Hippocampal formation (tissue), 2 donors: Measurements from ENCODE around the gene CDK19.
"Not testable (repeated sequence)": the region's sequence is repeated elsewhere in the genome, so short reads cannot be mapped to it uniquely, and the experiment has no call there.

Experiments used
- DNase-seq, 2 donors: peaks; one replicate each; lab custom pipeline; 2025; lab: John Stamatoyannopoulos, UW

The CDK19 gene

DNA sequence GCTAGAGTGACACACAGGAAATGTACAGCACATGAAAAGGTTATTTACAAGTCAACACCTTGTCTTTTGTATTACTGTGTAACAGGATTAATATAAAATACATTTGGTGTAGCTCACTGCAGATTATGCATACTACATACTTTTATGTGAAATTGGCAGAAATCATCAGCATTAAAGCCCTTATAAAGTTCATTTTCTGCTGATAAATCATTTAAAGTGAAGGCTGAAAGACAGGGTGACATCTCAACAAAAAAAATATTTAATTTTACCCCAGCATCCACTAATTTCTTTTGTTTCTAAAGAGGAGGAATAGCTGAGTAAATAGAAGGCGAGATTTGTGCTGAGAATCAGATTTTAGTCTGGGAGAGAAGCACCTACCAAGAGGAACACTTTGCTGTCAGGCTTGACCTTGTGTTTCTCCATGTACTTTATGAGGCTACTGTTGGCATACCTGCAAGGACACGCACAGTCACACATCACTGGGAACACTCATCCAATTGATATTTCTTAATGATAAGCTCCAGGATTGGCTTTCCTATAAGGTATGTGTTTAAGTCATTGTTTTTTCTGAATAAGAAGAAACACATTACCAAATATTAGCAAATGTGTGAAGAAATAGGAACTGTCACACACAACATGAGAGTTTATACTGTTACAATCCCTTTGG, 192.2 kb downstream of the CDK19 start:
- no peak for DNase-seq

DNA sequence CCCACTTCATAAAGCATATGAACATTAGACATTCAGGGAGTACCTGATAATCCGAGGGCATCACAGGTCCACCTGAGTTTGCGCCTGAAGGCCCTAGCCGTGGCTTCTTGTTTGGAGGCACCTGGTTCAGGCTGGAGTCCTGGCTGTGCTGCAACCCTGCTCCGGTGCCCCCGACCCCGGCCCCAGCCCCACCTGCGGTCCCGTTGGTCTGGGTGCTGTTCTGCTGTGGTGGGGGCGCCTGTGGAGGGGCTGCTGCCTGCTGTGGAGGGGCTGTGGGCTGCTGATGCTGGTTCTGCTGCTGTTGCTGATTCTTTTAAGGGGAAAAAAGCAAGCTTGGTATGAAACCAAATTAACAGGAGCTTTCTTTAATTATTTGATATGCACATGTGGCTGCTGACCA, 194.2 kb downstream of the CDK19 start:
- no peak for DNase-seq

DNA sequence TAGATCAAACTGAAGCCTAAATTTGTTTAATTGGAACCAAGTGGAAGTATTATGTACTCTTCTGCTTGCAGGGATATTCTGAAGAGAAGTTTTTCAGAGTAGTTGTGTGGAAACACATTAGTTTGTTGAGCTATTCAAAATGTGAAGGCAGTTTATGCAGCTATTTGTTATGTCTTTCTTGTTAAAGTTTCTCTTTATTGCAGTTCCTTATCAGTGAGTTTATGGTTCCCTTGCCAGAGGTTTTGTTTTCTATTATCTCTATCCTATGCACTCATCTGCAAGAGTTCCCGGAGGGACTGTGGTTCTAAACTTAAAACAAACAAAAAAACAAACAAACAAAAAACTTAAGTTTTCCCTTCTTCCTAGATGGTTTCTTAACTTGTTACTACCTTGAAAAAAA, 195.2 kb downstream of the CDK19 start:
- no peak for DNase-seq

DNA sequence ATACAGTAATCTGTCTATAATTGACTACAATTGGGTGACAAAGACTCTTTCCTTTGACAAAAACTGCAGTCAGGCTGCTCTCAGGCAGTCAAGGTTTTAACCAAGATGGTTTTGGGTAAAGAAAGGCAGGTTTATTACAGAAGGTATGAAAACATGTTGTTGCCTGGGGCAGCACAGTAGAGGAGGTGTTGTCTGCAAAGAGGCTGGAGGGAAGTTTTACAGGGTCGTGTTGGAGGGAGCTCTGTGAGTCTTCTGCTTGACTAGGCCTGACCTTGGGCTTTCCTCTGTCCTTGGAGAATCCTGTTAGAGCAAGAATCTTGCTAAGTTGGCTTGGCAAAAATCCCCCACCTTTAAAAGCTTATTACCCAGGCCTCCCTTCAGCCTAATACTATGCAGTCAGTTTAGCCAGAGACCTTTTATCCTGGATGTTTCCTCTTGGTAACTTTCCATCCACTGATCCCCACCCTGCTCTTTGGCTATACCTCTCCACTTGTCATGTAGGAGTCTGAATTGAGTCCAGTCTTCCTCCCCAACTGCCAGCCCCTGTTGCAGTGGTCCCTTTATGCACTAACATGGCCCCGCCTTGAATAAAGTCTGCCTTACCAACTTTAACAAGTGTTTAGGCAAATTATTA, 195.9 kb downstream of the CDK19 start:
- no peak for DNase-seq

DNA sequence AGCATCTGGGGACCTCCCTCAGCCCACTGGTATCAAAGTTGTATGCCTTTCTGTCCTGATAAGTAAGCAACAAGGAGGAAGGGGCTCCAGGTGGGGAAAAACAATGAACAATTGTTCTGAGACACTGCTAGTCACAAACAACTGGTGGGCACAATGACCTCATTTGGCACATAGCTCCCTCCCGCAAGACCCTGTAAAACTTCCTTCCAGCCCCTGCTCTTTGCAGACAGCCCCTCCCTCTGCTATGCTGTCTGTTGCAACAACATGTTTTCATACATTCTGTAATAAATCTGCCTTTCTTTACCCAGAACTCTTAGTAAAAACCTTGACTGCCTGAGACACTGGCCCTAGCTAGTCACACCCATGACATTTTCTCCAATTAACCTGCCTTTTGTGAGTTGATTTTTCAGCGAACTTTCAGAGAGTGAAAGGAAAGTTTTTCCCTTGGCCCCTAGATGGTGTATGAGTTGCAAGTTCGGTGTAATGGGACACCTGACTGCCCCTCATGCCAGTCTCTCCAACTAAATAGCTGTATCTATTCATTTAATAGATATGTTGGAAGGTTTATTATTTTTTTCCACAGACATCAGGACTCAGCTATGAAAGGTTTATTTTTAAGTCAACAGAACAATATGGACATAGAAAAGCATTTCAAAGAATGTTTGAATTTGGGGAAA, 196.5 kb downstream of the CDK19 start:
- DNase-seq = no peak

DNA sequence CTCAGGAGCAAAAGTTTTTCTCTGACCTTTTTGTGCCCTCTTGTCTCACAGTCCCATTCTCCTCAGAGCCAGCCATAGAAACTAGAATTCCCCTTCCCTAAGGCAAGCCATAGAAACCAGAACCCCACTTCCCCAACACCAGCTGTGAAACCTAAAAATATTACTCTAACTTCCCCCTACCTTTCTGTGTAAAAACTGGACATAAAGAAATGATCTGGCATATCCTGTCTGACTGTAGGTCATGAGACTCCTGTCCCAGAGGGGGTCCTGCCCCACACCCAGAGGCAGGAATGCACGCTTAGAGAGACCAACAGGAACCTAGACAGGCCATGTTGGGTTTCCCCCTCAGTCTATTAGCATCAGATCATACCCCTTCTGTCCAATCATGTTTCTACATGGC, 198.2 kb downstream of the CDK19 start:
- DNase-seq = no peak

DNA sequence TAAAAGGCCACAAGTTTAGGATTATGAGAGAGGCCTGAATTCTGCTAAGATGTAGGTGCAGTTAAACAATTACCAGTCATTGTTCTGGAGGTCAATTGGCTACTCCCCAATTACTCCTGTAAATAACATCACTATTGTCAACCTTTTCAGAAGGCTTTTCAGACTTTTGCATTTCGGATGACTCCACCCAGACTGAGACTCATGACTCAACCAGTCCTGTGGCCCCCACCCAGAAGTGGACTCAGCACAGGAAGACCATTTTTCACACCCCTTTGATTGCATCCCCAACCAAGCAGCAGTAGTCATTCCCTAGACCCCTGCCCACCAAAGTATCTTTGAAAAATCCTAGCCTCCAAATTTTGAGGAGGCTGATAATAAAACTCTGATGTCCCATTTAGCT, 199.5 kb downstream of the CDK19 start:
- no peak for DNase-seq

DNA sequence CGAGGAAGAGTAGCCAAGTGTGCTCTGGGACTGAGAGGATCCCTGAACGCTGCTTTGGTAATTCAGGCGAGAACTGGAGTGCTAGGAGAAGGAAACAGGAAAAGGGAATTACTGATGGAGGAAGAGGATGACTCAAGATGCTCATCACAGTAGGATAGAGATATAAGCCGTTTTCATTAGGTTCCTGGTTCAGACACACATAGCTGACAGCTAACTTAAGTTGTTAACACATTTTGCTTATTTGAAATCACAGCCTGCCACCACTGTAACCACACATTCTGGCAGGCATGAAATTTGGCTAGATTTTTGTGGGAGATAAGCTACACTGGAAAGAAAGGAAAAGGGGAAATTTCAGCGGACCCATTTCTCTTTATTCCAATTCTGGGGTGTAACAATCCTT, 200.7 kb downstream of the CDK19 start:
- no peak for DNase-seq

DNA sequence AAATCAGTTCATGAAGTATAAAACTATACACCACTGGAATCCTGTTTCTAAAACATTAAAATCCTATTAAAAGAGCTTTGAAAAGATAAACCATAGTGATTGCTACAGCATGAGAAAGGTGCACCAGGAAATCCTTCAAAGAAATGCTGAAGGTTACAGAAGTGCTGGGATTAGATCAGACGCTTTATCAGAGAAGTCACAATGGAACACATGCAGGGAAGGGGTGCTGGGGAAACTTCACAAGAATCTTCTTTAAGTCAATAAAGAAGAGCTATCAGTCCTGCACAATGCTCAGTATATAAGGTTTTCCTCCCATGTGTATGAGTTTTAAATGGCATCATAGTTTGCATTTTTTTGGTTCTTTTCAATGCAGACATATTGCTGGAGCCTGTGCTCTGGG, 201.2 kb downstream of the CDK19 start:
- no peak for DNase-seq

DNA sequence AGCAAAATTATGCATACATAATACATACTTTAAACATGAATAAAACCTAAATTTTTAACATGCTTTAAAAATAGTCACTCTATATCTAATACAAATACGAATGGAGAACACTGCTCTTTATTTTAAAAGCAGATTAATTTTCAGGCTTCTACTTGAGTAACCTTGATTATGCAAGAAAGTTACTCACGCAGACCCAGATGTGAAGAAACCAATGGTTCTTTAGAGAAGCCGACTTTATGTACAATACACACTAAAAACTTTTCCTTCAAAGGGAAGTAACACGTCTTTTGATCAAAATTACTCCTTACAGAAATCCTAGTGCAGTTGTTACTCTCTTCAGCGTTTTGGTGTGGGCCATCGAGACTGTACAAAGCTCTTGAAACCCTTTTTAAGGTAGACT, 201.9 kb downstream of the CDK19 start:
- no peak for DNase-seq

DNA sequence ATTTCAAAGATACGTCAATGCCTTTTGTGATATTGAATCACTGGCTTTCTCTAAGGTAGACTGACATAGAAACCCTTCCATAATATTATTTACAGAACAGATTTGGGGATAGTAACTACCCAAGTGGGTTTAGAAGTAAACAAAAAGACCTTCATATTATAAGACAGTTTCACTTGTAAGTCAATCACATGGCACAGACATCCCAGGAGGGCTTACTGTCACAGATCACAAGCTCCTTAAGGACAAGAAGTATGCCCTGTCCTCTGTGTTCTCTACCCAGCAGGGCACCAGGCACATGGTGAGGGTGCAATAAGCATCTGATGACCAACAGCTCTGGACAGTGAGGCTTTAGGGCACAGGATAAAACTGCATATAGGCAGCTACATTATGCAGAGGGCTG, 203.0 kb downstream of the CDK19 start:
- DNase-seq = no peak

DNA sequence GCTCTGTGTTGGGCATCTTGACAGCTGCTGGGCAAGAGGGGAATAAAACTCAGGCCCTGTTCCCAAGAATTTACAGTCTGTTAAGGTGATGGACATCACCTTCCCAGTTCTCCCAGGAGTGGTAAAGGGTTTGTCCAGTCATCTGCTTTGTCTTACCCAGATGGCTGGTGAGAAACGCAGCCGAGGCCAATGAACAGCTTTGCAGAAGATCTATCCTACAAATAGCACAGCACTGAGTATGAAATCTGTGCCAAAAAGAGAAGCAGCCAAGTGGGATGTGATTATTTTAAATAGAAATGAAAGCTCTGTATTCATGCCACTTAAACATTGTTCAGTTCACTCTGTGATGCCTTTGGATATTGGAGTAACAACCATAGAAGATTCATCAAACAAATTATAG, 206.2 kb downstream of the CDK19 start:
- peak; percentile 27 to 80 for DNase-seq

DNA sequence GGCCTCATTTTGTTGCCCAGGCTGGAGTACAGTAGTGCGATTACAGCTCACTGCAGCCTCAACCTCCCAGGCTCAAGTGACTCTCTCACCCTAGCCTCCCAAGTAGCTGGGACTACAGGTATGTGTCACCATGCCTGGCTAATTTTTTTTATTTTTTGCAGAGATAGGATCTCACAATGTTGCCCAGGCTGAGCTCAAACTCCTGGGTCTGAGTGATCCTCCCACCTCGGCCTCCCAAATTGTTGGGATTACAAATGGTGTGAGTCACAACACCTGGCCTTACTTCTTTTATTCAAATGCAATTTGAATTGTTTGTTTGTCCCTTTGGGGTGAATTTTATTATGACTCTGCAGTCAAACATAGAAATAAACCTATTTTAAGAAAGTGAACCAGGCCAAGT, 207.1 kb downstream of the CDK19 start:
- DNase-seq = no peak

DNA sequence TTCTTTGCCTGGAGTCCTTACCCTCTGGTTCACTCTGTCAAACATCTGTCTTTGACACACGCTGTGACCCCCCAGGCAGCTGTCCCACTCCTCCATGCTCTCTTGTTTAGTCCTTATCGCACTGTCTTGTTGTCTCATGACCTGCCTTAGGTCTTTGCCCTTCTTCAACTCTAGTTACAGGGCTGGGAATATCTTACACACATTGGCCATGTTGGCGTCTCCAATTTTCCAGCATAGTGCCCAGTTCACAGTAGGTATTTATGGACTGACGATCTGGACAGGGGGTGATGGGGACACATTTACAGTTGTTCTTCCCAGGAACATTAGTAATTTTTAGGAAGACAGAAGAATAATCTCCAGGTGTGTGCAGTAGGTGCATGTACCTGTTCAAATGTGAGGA, 209.1 kb downstream of the CDK19 start:
- DNase-seq = no peak

DNA sequence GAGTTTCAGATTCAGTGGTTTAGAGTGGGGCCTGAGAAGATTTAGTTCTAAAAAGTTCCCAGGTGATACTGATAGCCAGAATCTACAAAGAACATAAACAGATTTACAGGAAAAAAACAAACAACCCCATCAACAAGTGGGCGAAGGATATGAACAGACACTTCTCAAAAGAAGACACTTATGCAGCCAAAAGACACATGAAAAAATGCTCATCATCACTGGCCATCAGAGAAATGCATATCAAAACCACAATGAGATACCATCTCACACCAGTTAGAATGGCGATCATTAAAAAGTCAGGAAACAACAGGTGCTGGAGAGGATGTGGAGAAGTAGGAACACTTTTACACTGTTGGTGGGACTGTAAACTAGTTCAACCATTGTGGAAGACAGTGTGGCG, 214.6 kb downstream of the CDK19 start:
- not testable (repeated sequence) for DNase-seq

DNA sequence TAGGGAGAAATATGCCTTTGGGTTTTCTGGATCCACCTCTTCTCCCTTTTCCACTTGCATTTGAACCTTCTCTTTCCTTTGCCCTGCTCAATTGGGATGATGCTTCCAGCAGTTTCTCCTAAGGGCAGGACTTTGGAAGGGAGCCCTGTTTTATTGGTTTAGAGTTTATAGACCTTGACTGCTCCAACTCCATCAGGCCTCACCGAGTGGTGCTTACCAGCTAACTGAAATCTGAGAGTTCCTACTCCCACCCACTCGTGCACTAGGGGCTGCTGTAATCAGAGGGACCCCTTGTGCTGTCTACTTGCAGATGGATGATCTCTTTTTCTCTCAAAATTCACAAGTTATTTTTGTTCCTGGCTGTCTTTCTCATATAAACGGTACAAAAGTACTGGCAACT, 217.5 kb downstream of the CDK19 start:
- DNase-seq = no peak

DNA sequence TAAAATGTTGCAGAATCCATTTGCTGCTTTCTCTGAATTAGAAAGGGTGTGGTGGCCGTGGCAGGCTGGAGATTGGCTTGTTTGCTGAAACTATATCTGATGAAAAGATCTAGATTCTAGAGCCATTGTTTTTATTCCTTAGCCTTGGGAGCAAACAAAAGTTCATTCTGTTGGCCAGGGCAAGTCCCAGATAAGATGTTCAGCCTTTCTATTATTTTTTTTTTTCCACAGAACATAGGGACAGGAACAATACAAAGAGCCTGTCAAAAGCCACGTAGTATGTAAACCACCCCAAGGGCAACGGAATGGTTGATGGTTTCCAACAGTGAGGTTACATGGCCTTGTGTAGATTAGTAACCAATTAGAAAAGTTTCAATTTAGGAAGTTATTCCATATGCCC, 218.9 kb downstream of the CDK19 start:
- DNase-seq = no peak

DNA sequence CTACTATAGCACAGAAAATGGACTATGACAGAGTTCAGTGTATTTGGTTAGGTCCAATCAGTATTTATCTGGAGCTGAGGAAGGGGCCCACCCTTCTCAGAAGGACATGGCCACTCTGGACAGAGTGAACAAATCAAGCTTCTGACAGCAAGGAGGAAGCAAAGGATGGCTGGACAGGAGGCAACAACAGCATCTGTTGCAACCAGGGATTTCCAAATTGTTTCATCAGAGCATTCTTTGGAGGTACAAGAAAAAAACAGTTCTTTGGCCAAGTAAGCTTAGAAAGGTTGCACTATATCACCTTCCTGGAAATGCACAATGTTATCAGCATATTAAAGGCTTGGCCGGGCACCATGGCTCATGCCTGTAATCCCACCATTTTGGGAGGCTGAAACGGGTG, 220.2 kb downstream of the CDK19 start:
- no peak for DNase-seq

DNA sequence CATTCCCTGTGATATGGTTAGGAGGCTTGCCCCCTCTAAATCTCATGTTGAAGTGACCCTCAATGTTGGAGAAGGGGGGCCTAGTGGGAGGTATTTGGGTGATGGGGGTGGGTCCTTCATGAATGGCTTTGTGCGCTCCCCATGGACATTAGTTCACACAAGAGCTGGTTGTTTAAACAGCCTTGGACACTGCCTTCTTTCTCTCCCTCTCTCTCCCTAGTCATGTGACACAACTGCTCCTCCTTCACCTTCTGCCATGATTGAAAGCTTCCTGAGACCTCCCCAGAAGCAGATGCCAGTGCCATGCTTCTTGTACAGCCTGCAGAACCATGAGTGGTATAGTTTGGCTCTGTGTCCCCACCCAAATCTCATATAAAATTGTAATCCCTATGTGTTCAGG, 221.6 kb downstream of the CDK19 start:
- no peak for DNase-seq

DNA sequence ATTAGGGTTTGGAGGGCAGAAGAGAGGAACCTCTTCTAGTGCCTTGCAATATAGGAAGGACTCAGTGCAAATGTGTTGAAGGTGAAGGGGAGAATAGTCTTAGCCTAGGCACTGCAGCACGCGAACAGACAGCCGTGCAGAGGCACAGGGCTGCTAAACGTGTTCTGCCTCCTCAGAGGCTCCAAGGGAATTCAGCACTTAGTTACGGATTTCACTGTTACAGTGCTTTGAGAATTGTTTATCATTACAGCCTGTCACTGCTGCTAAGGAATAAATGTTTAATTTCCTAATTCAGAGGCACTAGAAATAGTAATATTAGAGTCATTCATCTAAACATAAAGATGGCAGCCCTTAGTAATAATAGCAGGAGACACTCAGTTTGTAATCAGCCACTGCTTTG, 222.5 kb downstream of the CDK19 start:
- DNase-seq = no peak

DNA sequence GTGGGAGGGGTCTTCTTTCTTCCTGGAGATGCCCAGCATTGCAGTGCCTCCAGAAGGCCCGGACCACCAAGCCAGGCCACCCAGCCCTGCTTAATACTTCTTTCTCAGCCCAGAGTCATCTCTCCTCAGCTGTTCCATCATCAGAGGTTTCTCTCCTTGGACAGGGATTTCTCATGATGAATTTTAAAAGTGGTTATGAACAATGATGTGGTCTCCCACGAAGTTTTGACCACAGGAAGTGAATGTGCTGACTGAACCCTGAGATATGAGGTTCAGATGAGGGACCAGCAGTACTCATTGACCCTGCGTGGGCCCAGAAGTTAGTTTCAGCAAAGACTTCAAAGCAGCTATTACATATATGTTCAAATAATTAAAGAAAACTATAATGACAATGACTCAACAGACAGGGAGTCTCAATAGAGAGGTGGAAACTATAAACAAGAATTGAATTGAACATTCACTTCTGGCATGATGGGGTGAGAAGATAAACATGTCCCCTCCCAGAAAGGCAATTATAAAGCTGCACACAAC, 224.4 kb downstream of the CDK19 start:
- DNase-seq = no peak

DNA sequence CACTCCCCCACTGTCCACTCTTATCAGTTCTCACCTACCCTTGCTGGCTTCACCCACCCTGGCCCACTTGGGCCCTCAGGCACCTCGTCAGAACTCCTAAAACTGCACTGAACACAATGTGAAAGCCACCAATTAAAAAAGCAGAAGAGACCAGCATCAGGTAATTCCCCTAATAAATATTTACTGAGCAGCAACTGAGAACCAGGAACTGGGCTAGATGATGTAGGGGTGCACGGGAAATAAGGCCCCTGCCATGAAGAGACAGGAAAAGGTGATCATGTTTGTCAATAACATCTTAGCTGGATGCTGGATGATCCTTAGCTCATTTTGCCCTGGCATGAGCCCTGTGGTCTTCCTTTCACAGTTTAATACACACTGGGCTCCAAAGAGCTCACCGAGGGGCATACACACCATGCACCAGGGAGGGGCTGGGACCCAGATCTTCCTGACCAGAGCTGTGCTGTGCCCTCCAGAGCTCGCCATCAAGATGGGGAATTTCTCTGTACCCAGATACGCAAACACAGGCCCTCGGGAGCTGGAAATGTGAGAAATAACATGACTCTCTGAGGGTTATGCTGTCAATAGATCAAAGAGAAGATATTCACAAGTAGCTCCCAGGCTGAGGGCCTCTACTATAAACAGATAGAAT, 225.3 kb downstream of the CDK19 start:
- DNase-seq = no peak

DNA sequence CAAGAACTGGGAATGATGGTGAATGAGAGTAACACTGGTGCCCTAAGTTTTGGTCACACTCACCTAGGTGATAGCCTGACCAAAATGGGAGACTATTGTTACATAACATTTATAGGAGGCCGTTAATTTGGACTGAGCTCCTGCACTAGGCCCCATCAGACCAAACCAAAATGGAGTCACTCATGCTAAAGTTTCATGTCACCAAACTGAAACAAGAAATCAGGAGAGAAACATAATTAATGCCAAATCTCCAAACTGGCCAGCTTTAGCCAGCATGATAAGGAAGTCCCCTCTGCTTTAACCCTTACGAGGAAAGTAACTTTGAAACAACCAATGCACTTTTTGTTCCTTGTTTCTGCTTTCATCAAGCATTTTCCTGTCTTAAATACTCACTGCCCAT, 227.9 kb downstream of the CDK19 start:
- no peak for DNase-seq
